Stimulated activated CD4-positive, alpha-beta T cell treated with anti-CD3 and anti-CD28 coated beads, Interleukin-4, amount 100 ng/mL, for 24 hours (primary cell): ENCODE results near the gene MACROD2.

Experiments
- DNase-seq: peaks from one replicate; pipeline ENCODE4 v3.0.0-alpha.2; 2020

MACROD2 gene

GRCh38 chr20:14838663-14839628 lies 843.6 kb downstream of the MACROD2 start:
- DNase-seq, result no peak

DNA sequence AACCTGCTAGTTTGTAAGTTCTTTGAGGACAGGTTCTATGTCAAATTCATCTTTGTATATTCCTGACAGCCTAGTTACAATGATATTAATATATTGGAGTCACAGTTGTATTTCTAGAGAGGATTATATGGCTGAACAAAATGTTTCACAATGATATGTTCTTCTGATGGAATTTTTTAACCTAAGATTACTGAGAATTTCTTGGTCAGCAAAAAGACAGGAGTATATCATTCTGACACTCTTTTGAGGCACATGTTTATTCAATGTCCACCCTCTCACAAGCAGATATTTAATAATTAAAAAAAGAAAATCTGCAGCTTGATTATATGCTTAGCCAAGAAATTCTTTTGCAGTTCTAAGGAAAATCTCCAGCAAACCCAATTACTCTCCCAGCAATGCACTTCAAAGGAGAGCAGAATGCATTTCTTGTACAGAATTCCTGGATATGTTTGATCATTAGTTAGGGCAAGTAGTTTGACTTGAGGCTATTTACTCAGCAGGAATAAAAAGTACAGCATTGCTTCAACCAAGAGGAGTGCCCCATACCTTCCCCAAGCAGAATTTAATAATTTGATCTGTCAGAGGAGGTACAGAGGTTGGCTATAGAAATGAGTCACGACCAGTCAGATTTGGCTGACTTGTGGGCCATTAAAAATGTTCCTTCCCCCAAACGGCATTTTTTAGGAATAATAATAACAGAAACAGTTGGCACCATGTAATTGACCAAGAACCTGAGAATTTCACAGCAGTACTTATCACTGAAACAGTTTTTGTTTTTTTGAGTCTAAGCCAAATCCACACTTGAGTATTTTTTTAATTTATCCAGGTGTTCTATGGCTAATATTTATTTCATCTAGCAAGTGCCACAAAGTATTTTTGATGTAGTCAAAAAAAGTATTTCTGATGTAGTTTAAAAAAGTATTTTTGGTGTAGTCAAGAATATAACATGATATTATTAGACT lies 850.2 kb downstream of the MACROD2 start:
- DNase-seq, result no peak

DNA sequence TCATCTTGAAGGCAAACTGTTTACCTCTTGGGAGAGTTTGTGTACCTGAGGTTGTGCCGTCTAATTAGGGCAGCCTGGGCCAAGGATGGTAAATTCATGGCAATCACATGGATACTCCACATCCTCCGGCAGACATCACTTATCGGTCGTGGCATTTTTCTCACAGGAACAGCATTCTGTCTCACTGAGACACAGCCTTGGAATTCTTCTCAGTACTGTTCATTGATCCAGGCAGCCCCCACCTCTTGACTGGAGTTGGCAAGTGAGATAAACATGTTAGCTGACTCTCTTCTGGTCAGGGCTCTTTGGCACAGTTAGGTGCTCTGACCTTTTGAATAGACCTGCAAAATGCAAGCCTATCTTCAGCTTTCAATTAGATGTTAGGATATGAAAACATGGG lies 853.5 kb downstream of the MACROD2 start:
- no peak for DNase-seq

DNA sequence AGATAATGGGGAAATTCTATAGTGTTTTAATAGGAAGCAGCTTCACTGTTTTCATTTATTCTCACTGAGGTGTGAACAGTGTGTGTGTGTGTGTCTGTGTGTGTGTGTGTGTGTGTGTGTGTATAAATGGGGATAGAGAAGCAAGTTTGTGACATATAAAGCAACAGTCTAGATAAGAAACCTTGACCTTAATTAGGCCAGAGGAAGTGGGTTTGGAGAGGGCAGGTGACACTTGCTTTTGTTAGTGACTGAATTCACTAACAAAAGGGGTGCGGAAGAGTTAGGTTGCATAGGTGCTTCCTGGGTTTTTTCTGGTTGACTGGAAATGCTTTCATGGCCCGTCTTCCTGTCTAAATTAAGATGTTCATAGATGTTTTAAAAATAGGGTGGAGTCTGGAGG lies 857.8 kb downstream of the MACROD2 start:
- no peak for DNase-seq

- DNase-seq, result no peak
These were observed 859.9 kb downstream of the MACROD2 start for GRCh38 chr20:14855171-14855570.

DNA sequence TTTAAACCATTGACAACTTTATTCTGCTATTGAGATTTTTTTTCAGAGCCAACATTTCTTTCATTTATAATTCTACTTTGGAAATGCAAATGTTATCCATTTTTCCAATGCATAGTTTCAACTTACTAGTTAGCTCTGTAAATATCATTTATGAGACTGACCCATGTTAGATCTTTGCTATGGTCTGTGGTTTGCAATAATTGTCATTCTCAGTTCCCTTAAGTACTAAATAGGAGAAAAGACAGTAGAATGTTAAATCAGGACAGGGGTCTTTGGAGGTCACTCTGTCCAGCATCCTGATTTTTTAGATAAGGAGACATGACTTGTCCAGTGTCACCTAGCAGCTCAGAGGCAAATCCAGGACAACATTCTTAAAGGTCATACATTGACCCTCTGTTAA lies 864.3 kb downstream of the MACROD2 start:
- no peak for DNase-seq

GRCh38 chr20:14860410-14860814 lies 865.1 kb downstream of the MACROD2 start:
- DNase-seq, result no peak

DNA sequence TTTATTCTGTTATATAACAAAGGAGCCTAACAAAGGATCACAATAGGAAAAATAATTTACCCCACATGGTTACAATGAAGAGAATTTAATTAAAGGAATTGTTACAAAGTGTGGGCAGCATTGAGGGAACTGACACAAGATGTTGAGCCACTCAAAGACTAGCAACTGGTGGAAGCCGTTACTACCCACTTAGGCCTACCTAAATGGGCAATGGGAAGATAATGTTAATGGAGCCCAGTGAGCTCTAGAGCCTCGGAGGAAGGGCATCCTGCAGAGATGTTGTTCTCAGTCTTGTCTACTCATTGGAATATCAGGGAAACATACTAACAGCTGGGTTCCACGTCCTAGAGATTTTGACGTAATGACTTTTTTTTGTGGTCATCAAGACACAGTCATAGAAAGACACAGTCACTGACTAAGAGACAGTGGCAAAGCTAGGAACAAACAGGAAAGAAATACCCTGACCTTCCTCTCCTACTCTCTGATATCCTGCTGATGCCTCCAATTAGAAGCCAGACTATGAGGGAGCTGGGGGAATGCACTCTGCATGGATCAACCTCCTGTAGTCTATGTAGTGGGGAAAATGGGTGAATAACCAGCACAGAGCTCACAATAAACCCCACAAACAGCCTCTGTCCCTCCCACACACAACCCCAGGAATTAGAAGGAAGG lies 865.8 kb downstream of the MACROD2 start:
- no peak for DNase-seq

GRCh38 chr20:14865169-14865568 lies 869.9 kb downstream of the MACROD2 start:
- DNase-seq, result no peak

- DNase-seq, result no peak
These were observed 870.4 kb downstream of the MACROD2 start for GRCh38 chr20:14865731-14866130.

DNA sequence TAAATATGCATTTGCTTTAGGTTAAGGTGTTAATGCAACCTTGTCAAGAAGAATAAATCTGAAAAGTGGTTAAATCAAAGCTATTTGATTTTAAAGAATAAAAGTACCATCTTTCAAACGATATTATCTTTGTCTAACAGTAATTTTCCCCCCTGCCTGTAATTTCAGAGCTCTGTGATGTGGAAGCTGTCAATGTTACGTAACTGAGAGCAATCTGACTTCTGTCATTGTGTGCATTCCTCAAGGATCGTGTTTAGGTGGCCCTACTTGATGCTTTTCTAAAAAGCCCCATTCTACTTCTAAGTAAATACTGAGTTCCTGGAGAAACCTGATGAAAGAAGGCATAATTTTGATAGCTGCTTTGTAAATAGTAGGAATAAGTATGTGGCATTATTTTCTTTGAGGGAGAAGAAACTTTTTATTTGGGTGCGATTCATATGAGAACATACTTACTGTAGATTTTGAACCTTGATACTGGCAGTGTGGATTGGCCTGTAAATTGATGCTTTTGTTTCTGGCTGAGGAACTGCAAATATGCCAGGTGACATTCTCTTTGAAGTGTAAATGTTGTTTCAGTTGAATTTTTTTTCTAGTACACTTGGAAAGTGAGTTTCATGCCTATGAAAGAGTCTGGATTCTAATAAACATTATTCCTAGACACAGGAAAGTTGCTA lies 871.7 kb downstream of the MACROD2 start:
- DNase-seq, result no peak

DNA sequence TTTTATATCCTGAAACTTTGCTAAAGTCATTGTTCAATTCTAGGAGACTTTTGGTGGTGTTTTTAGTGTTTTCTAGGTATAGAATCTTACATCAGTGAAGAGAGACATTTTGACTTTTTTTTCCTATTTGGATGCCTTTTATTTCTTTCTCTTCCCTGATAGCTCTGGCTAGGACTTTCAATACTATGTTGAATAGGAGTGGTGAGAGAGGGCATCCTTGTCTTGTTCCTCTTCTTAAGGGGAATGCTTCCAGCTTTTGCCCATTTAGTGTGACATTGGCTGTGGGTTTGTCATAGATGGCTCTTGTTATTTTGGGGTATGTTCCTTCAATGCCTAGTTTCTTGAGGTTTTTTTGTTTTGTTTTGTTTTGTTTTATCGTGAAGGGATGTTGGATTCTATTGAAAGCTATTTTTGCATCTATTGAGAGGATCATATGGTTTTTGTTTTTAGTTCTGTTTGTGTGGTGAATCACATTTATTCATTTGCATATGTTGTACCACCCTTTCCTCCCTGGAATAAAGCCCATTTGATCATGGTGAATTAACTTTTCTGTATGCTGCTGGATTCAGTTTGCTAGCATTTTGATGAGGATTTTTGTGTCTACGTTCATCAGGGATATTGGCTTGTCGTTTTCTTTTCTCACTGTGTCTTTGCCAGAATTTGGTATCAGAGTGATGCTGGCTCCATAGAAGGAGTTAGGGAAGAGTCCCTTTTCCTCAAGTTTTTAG lies 882.1 kb downstream of the MACROD2 start:
- DNase-seq, result no peak

GRCh38 chr20:14878676-14879019 lies 883.3 kb downstream of the MACROD2 start:
- DNase-seq, result no peak

GRCh38 chr20:14879020-14879697 lies 883.8 kb downstream of the MACROD2 start:
- no peak for DNase-seq

DNA sequence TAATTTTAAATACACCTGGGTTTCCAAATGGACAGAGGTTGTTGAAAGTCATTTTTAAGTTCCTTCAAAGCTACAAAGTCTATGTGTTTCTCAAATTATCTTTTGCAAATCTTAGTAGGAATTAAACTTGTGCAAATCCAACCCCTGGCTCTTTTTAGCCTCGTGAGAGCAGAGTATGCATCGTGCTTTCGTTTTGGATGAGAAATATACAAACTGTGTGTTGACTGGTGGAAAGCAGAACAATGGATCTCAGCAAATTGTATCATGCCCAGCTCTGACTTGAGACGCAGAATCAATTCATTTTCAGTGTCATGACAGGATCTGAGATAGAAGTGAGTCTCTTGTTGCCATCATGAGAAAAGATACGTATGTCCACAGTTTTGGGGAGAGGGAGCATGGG lies 884.5 kb downstream of the MACROD2 start:
- DNase-seq, result no peak

- DNase-seq, result no peak
These were observed 886.2 kb downstream of the MACROD2 start for GRCh38 chr20:14881518-14881917.

- no peak for DNase-seq
These were observed 886.8 kb downstream of the MACROD2 start for GRCh38 chr20:14882157-14882556.

DNA sequence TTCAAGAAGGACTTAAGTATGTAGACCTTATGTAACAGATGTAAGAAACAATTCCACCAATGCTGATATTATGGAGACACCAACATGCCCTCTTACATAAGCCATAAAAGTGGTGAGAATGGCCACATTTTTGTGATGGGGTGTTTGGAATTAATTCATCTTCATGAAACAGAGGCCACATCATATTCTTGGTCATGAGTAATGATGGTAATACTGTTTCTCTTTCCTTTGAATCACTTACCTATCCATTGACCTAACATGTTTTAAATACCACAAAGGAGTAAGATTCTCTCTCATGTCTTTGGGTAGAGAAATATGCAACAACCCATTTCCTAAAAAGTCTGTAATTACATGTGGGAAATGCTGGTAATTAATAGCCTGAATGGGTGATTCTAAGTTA lies 887.5 kb downstream of the MACROD2 start:
- DNase-seq, result no peak

DNA sequence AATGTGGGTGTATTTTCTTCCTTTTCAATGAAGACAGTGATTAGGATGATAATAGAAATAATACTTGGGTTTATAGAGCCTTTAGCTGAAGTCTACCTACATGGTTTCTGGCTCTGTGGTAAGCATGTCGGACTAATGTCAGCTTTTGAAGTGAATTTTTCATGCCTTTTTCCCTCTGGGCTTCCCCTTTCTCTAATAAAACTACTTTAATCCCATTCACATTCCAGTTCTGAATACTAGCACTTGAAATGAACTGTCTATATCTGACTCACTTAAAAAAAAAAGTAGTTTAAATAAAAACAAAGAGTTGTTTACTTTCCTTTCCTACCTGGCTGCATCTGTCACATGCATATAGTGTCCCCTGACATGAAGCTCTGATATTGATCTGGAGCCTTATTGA lies 888.0 kb downstream of the MACROD2 start:
- DNase-seq, result no peak

DNA sequence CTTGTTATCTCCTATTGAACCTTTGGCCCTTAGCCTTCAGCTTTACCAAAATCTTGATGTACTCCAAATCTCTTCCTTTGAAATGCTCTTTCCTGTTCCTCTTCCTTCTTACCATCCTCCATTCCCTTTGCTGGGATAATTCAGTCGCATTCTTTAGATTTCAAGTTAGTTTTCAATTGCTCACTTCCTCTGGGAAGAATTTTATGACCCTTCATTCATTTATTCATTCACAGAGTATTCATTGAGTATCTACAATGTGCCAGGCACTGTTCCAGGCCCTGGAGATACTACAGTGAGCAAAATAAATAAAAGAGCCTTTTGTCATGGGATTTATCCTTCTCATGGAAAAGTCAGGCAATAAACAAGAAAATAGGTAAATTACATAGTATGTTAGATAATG lies 890.3 kb downstream of the MACROD2 start:
- DNase-seq, result no peak

- DNase-seq, result no peak
These were observed 892.8 kb downstream of the MACROD2 start for GRCh38 chr20:14888134-14888533.
